SIG-M5 (cell line): ENCODE measurements around the gene SYT15.
"Not testable (repeated sequence)": the region's sequence is repeated elsewhere in the genome, so short reads cannot be mapped to it uniquely, and the experiment has no call there.

Experiments used
- DNase-seq: peaks from one replicate; lab custom pipeline; 2025; lab: John Stamatoyannopoulos, UW

The SYT15 gene

DNA sequence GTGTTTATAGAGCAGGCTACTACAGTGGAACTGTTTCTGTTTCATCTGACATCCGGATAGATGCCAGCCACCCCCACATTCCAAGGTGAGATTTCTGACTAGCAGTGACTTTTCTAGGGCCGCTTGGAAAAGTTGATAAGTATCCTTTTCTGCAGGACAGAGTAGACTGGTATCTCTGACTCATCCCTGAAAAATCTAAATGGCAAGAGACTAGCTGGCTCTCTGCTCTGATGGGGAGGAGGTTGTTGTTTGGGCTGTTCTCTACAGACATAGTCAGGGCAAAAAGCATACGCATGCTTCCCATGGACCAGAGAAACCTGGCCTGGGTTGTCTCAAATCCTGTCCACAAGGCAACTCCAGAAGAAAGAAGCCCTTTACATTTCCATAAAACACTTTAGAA, 10.7 kb downstream of the SYT15 start:
- not testable (repeated sequence) for DNase-seq

DNA sequence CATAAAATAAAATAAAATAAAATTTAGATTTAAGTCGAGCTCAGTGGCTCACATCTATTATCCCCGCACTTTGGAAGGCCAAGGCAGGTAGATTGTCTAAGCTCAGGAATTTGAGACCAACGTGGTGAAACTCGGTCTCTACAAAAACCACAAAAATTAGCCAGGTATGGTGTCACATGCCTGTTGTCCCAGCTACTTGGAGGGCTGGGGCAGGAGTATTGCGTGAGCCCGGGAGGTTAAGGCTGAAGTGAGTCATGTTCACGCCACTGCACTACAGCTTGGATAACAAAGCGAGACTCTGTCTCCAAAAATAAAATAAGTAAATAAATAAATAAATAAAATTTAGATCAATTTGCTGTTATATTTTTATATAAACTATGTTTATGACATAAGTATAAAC, 12.1 kb downstream of the SYT15 start:
- DNase-seq, result not testable (repeated sequence)

DNA sequence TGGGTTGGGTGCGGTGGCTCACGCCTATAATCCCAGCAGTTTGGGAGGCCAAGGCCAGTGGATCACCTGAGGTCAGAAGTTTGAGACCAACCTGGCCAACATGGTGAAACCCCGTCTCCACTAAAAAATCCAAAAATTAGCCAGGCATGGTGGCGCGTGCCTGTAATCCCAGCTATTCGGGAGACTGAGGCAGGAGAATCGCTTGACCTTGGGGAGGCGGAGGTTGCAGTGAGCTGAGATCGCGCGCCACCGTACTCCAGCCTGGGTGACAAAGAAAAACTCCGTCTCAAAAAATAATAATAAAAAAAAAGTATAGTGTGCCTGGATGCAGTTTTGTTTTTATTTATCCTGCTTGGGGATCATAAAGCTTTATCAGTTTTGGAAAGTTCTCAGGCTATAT, 14.4 kb downstream of the SYT15 start:
- DNase-seq, result not testable (repeated sequence)

DNA sequence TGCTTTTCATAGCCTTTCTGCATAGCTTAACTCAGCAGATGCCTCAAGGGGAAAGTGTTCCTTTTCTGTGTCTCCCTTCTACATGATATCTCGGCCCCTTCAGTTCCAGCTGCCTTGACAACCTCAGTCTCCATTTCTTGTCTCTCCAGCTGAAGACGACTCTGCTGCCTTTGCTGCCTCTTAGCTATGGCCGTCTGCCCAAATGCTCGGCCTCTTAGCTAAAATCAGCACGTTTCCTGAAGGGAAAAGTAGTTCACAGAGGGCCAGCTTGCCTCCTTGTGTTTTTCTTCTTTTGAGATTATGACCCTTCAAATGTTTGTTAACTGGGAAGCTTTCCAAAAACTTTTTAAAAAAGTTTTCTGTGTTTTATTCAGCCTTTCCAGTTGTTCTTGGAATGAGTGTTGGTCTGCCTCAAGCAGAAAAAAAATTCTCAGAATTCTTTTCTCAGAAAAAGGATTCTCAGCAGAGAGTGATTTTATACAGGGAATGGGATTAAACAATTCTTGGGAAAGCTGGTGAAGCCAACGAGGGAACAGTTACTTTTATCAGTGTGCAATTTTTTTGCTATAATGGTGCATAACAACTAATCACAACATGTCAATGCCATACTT, 15.6 kb downstream of the SYT15 start:
- DNase-seq, result not testable (repeated sequence)

DNA sequence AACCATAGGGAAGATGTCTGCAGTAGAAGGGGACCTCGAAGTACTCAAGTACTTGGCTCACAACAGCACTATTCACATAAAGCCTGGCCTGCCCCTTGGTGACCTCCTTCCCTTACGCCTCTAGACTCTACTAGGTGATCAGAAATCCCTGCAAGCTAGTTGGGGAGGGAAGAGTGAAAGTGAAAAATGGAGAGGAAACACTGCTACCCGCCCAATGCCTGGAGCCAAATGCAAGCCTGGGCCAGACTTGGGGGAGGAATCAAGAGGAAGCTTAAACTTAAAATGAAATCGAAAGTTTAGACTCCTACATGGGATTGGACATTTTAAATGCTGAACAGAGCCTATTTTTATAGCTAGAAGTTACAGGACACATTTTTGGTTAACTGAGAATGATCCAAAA, 17.6 kb downstream of the SYT15 start:
- not testable (repeated sequence) for DNase-seq

DNA sequence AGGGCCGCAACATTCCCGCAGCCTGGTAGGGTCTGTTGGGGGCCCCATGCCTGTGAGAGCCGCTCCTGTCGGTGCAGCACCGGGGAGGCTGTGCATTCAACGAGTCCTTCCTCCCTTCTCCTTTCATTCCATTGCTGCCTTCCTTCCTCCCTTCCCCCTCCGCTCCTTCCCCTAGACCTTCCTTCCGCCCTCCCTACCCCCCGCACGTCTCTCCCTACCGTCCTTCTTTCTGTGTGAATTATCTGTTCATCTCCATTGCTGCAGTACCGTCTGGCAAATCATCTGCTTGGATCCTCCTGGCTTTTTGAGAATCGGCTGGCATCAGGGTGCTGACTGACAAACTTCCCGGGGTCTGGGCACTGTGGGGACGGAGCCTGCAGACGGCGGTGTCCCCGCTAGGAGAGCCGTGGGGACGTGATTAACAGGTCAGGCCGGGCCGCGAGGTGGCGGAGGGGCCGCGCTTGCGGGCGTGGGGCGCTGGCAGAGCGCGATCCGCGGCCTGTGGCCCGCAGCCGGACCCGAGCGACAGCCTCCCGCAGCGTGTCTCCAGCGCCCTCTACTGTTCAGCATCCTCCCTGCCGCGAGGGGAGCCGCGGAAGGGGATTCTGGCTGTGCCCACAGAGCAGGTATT, 18.8 kb downstream of the SYT15 start:
- DNase-seq, result not testable (repeated sequence)

DNA sequence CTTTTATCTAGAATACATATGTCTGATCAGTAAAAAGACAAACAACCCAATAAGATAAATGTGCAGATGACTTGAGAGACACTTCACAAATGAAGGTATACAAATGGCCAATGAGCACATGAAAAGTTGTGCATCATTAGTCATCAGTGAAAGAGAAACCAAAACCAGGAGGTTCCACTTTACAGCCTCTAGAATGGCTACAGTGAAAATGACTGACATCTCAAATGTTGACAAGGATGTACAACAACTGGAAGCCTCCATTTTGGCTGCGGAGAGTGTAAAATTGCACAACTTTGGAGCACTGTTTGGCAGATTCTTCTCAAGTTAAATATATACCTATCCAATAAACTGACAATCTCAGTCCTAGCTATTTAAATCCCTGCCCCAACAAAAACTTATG, 21.6 kb downstream of the SYT15 start:
- DNase-seq, result not testable (repeated sequence)

DNA sequence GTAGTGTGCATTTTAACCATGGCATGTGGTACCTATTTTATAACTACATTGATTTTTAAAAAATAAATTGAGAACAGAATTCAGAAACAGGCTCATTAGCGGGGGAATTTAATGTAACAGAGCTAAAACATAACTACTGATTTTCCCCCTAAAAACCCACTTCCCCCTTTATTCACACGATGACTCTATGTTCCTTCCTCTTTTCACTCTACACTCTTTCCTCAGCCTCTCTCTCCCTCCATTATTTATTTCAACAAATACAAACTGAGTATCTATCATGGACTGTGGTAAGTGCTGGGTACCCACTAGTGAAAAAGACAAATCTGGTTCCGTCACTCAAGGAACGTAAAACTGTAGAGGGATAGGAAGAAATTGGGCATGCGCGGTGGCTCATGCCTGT, 36.6 kb downstream of the SYT15 start:
- DNase-seq, result not testable (repeated sequence)

DNA sequence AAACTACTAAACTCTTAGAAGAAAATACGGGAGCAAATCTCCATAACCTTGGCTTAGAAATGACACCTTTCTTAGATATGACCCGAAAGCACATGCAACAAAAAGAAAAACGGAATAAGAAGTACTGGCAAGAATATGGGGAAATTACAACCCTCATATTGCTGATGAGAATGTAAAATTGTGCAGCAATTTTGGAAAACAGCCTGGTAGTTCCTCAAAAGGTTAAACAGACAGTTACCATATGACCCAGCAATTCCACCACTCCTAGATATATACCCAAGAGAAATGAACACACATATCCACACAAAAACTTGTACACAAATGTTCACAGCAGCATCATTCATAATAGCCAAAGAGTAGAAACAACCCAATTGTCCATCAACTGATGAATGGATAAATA, 37.3 kb downstream of the SYT15 start:
- not testable (repeated sequence) for DNase-seq

DNA sequence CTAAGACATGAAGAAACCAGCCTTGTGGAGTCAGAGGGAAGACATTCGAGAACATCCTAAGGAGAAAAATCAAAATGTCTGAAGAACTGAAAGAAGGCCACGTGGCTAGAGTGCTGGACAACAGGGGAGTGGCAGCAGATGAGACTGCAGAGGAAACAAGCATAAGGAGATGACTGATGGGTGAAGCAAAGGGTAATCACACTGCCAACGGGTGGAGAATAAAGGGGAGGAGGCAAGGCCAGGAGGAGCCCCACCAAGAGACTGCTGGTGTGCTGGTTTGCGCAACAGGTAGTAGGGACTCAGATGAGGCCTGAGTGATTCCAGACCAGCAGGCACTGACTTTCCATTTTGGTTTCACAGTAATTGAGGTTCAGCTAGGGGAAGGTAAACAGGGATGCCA, 38.2 kb downstream of the SYT15 start:
- DNase-seq, result not testable (repeated sequence)

DNA sequence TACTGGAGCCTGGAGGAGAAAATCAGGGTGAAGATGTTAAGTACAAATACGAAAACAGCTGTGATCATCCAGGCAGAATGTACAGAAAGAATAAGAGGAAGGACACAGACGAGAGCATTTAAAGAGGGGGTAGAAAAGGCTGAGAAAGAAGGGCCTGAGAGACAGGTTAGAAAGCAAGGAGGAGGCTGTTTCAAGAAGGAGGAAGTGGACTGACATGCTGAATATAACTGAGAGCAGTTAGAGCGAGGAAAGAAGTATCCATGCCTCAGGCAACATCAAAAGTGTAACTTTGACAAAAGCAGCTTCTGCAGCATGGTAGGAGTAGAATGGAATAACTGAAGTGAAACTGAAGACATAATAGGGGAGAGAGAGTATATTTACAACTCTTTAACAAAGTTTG, 39.0 kb downstream of the SYT15 start:
- not testable (repeated sequence) for DNase-seq

DNA sequence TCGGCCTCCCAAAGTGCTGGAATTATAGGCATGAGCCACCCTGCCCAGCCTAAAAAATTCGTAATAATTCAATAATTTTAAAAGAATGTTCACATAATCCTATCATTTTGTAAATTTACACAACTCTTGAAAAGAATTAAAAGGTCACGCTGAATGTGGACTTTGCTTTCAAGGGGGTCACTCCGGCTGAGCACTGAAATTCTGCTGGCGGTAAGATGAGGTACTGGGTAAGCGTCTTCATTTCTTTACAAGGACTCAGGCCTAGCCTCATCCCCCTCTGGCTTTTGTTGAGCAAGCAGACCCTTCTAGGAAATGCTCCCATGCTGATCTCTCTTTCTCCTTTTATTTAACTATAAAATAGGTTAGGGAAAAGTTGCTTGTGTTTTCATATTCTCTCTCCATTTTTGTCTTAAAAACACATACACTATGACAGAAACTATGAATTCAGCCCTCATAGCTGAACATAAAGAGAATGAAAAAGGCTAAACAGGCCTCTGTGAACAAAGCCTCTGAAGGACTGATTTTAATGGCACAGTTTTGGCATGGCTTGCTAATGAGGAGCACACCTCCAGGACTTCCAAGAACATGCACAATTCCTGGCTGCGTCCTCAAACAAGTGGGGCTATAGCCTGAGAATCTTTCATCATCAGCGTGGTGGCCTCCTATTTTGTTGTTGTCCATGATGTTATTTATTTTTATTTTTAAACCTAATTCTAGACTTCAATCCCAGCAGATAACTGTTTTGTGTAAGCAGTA, 45.1 kb downstream of the SYT15 start:
- not testable (repeated sequence) for DNase-seq

DNA sequence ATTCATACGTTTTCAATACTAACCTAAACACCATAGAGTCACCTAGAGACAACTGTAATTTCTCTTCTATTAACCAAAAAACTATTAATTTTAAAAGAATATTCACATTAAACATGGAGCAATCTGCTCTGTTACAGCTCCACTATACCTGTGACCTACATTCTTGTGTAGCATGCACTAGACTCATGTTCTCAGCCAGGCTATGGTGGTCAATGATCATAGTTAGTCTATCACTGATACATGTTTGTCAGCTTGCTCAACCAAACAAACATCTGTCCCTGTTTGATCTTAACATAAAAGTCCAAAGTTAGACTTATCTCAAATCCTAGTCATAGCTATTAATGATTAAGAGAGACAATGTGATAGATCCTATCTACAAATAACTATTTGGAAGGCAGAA, 50.9 kb downstream of the SYT15 start:
- DNase-seq, result not testable (repeated sequence)

DNA sequence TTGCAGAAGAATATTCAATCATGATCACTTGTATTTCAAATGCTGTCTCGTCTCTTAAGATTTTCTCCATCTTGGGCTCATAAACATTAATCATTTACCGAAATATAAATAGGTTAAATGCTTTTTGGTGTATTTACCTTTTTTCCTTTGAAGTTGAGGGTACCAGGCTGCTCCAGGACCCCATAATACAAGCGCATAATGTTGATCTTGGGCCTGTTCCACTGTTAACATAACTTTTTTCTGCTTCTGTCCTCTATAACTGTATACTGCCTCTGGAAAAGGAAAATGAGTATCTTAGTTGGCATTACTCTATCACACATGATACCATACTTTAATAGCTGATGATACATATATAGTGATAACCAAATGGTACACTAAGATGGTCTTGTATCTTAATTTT, 51.9 kb downstream of the SYT15 start:
- not testable (repeated sequence) for DNase-seq

DNA sequence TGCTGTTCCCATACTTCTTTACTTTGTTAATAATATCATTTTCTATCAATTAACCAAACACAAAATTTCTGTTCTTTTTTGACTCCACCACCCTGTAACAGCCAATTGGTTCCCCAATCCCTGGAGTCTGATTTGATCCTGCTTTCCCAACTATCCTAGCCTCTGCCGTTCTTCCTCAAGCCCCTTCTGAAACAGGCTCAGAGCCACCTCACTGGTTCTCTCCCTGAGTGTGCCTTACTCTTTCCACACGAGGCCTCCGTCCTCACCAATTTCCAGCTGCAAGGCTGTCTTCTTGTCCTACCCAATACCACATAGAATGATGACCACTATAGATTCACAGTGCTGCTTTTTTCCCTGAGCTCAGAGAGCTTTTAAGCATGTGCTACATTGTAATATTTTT, 52.8 kb downstream of the SYT15 start:
- DNase-seq, result not testable (repeated sequence)

DNA sequence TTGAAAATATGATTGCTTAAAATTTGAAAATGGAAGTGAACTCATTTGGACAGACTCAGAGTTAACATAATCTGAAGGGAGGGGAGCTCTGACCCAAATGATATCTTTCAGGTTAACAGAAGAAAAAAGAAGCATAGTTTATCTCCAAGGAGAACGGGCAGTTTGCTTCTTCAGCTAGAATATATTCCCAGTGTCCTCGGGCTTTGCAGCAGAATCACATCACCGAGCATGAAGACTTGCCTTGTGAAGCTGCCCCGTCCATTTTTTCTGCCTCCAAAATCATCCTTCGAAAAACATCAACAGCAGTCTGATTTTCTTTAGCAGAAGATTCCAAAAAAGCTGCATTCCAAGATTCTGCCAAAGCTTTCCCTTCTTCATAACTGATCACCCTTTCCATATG, 55.8 kb downstream of the SYT15 start:
- not testable (repeated sequence) for DNase-seq

DNA sequence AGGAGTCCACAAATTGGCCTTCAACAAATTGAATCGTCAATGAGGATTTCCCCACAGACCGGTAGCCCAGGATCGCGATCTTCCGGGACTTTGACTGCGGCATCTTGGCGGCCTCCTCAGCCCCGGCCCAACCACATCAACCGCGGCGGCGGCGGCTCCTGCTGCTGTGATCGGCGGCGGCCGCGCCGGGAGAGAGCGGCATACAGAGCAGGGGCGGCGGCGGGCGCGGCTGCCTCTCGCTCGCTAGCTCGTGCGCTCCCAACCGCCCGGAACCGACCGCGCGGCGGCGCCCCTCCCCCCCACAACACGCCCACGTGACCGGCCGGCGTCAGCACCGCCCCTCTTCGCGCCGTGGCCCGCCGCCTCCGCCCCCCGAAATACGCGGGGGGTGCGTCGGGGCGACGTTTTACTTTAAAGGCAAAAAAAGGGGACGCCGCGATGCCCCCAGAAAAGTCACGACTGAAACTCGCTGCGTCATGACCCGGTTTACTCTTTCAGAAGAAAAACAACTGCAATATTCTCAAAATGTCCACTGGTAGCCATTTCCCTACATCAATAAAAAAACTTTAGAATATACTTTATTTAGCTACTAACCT, 56.5 kb downstream of the SYT15 start:
- DNase-seq, result not testable (repeated sequence)

DNA sequence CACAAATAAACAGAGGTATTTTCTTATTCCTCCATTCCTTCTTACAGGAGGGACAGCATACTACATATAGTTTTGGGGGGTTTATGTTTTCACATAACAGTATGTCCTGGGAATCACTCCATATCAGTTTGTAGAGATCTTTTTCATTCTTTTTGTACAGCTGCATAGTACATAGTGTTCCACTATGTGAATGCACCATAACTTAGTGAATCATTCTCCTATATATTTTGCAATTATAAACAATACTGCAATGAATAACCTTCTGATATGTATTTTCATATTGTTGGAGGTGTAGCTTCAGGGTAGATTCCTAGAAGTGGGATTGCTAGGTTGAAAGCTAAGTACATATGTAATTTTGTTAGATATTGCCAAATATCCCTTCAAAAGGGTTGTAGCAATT, 61.1 kb downstream of the SYT15 start:
- not testable (repeated sequence) for DNase-seq
